DND-41 (cell line): ENCODE measurements around the gene DPYD.

ENCODE experiments used
- ATAC-seq: fragments of 200-7000 bp; cut with Tn5 transposase; 3 replicates; pipeline ENCODE4 v1.9.1; 2021; ENCODE audit warnings: low read depth; ENCODE audit not compliant: insufficient read depth
- DNase-seq: peaks from one replicate; pipeline ENCODE4 v3.0.0-alpha.2; 2020
- H2AFZ ChIP-seq: 2 replicates; pipeline ENCODE4 v1.6.0; 2012; ENCODE audit warnings: low read depth, low read length
- H3K27ac ChIP-seq: 2 replicates; pipeline ENCODE4 v1.5.1; 2012; ENCODE audit warnings: low read length, inconsistent platforms
- H3K27me3 ChIP-seq: fragments of 200-600 bp; sonication (generic); 2 replicates; pipeline ENCODE4 v1.6.0; 2012; ENCODE audit warnings: low read length, mild to moderate bottlenecking, inconsistent platforms; ENCODE audit not compliant: insufficient read depth, poor library complexity
- H3K36me3 ChIP-seq: 2 replicates; pipeline ENCODE4 v1.5.1; 2012; ENCODE audit warnings: low read length, inconsistent platforms; ENCODE audit not compliant: insufficient read depth
- H3K4me1 ChIP-seq: 2 replicates; pipeline ENCODE4 v1.5.1; 2012; ENCODE audit warnings: mild to moderate bottlenecking, low read length; ENCODE audit not compliant: insufficient read depth
- H3K4me2 ChIP-seq: 2 replicates; pipeline ENCODE4 v1.6.0; 2012; ENCODE audit warnings: mild to moderate bottlenecking, moderate library complexity, low read length, inconsistent platforms; ENCODE audit not compliant: insufficient read depth
- H3K4me3 ChIP-seq, 2 experiments: fragments of 200-600 bp in 1 of 2; shearing (Covaris generic) in 1 of 2; 2 replicates each; pipeline ENCODE4 v1.5.1; 2012 to 2016; ENCODE audit warnings: inconsistent platforms in 2 of 2, low read length in 2 of 2, mild to moderate bottlenecking in 2 of 2, low read depth in 1 of 2, moderate library complexity in 1 of 2
- H3K79me2 ChIP-seq: 2 replicates; pipeline ENCODE4 v1.6.0; 2012; ENCODE audit warnings: low read length, inconsistent platforms; ENCODE audit not compliant: insufficient read depth
- H3K9ac ChIP-seq: 2 replicates; pipeline ENCODE4 v1.6.0; 2012; ENCODE audit warnings: low read depth, mild to moderate bottlenecking, inconsistent platforms, low read length, moderate library complexity
- H3K9me3 ChIP-seq: 2 replicates; pipeline ENCODE4 v1.5.1; 2012; ENCODE audit warnings: low read length, moderate library complexity, mild to moderate bottlenecking, inconsistent platforms; ENCODE audit not compliant: insufficient read depth, severe bottlenecking
- H4K20me1 ChIP-seq: 2 replicates; pipeline ENCODE4 v1.6.0; 2012; ENCODE audit warnings: low read length; ENCODE audit not compliant: insufficient read depth
- CTCF ChIP-seq: IDR thresholded peaks from 2 replicates; pipeline ENCODE4 v1.5.1; 2012; ENCODE audit warnings: borderline replicate concordance, low read length, moderate library complexity, mild to moderate bottlenecking; ENCODE audit not compliant: poor library complexity, severe bottlenecking; ENCODE audit errors: extremely low read depth
- EZH2 ChIP-seq: IDR thresholded peaks from 3 replicates; pipeline ENCODE4 v1.6.1; 2012; ENCODE audit warnings: borderline replicate concordance, low read depth, mild to moderate bottlenecking, moderate library complexity, low read length, inconsistent platforms; ENCODE audit not compliant: severe bottlenecking

The DPYD gene

GRCh38 chr1:97082160-97082848 is 838.5 kb downstream of the DPYD start:
- ATAC-seq (no peak), DNase-seq (no peak)
- no peaks in the 10 kb centered on the region for H3K27me3 ChIP-seq
- H3K36me3 ChIP-seq: peaks cover 6% of the 10 kb centered on the region
- no peaks in the 10 kb centered on the region for H4K20me1 ChIP-seq
- no peaks in the 10 kb centered on the region for H3K4me1 ChIP-seq
- no peak overlapping the region for H3K4me3 ChIP-seq
- no peaks in the 10 kb centered on the region for H3K9me3 ChIP-seq
- H3K4me2 ChIP-seq: no peak overlapping the region
- TF ChIP-seq EZH2 (no peak), CTCF (no peak)
- H2AFZ ChIP-seq: no peak overlapping the region
- no peak overlapping the region for H3K9ac ChIP-seq
- H3K27ac ChIP-seq: no peak overlapping the region
- H3K79me2 ChIP-seq: no peaks in the 10 kb centered on the region

- ATAC-seq (no peak), DNase-seq (no peak)
- Histone ChIP-seq H3K4me2 (no peak overlapping the region), H3K27ac (no peak overlapping the region), H3K9me3 (no peaks in the 10 kb centered on the region), H3K27me3 (no peaks in the 10 kb centered on the region), H3K9ac (no peak overlapping the region), H3K79me2 (no peaks in the 10 kb centered on the region), H2AFZ (no peak overlapping the region), H4K20me1 (no peaks in the 10 kb centered on the region), H3K4me1 (no peaks in the 10 kb centered on the region), H3K4me3 (no peak overlapping the region), H3K36me3 (peaks cover 19% of the 10 kb centered on the region)
- TF ChIP-seq EZH2 (no peak), CTCF (no peak)
Measured at GRCh38 chr1:97078872-97079271, 842.0 kb downstream of the DPYD start.

- H3K4me3 ChIP-seq: no peak overlapping the region
- H3K36me3 ChIP-seq: peaks cover 19% of the 10 kb centered on the region
- no peak for DNase-seq
- no peak overlapping the region for H3K4me2 ChIP-seq
- TF ChIP-seq CTCF (no peak), EZH2 (no peak)
- ATAC-seq: no peak
- no peak overlapping the region for H2AFZ ChIP-seq
- H3K79me2 ChIP-seq: no peaks in the 10 kb centered on the region
- H4K20me1 ChIP-seq: no peaks in the 10 kb centered on the region
- H3K27ac ChIP-seq: no peak overlapping the region
- no peaks in the 10 kb centered on the region for H3K27me3 ChIP-seq
- no peaks in the 10 kb centered on the region for H3K9me3 ChIP-seq
- H3K9ac ChIP-seq: no peak overlapping the region
- H3K4me1 ChIP-seq: no peaks in the 10 kb centered on the region
Measured at GRCh38 chr1:97077221-97077620, 843.6 kb downstream of the DPYD start.

GRCh38 chr1:97074771-97075170 is 846.1 kb downstream of the DPYD start:
- Histone ChIP-seq H3K4me1 (no peaks in the 10 kb centered on the region), H3K27ac (no peak overlapping the region), H3K9ac (no peak overlapping the region), H3K4me2 (no peak overlapping the region), H3K79me2 (no peaks in the 10 kb centered on the region), H4K20me1 (no peaks in the 10 kb centered on the region), H2AFZ (no peak overlapping the region), H3K4me3 (no peak overlapping the region), H3K27me3 (no peaks in the 10 kb centered on the region), H3K9me3 (no peaks in the 10 kb centered on the region), H3K36me3 (peaks cover 19% of the 10 kb centered on the region)
- no peak for DNase-seq
- TF ChIP-seq EZH2: no peak
- TF ChIP-seq CTCF: no peak
- ATAC-seq: no peak
